Vagina (tissue), 2 donors: ENCODE results near the gene TTLL3.

Experiments
- POLR2A ChIP-seq, 2 donors: fragments of 450-650 bp; IDR thresholded peaks; one replicate each; pipeline ENCODE4 v1.6.1; 2017; ENCODE audit warnings: antibody characterized with exemption in 2 of 2, mild to moderate bottlenecking in 2 of 2, moderate library complexity in 2 of 2
- POLR2AphosphoS5 ChIP-seq, 2 donors: sonication (generic); formaldehyde crosslinking; IDR thresholded peaks; one replicate each; pipeline ENCODE4 v1.9.0; 2017; ENCODE audit warnings: antibody characterized with exemption in 2 of 2, mild to moderate bottlenecking in 2 of 2, low read depth in 1 of 2; ENCODE audit not compliant: insufficient read depth in 1 of 2
- TF ChIP-seq, protein P1 (sequence below), 3 experiments: fragments of 450-650 bp in 2 of 3; fragments of 200-600 bp in 1 of 3; sonication (generic) in 1 of 3; IDR thresholded peaks; one replicate each; pipeline ENCODE4 v1.5.1; 2017 to 2019; ENCODE audit warnings: antibody characterized with exemption in 3 of 3, mild to moderate bottlenecking in 2 of 3, moderate library complexity in 2 of 3

DNA sequence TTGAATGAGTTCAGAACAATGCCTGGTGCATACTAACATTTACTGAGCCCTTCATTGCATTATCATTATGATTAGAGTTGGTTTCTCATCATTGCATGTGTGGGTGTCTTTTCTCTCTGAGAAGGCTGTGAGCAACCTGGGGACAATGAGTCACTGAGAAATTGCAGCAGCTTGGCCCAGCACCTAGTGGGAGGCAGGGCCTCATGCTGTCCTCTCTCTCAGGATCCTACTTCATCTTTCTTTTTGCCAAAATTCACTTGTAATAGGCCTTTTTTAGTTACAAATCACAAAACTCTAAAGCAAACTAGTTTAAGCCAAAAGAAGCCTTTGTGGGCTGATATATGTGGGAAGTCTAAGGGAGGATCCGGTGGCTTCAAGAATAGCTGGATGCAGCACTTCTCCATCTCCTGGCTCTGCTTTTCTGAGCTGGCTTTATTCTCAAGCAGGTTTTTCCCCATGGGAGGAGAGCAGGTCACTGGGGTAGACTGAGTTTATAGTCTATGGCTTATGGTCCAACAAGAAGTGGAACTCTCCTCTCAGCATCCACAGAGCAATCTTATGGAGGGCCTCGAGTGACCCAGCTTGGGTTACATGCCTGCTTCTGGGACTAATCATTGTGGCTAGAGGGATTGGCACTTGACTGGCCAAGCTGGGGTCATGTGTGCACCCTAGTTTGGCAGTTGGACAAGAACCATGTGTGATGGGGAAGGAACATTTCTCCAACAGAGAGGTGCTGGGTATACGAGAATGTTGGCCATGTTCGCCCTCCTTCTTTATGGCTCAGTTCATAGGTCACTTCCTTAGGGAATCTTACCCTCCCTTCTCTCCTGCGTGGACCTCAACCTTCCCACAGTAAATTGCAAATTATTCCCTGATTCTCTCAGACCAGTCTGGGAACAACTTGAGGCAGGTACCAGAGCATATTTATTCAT lies 31.7 kb upstream of the TTLL3 start:
- TF ChIP-seq, protein P1, sequence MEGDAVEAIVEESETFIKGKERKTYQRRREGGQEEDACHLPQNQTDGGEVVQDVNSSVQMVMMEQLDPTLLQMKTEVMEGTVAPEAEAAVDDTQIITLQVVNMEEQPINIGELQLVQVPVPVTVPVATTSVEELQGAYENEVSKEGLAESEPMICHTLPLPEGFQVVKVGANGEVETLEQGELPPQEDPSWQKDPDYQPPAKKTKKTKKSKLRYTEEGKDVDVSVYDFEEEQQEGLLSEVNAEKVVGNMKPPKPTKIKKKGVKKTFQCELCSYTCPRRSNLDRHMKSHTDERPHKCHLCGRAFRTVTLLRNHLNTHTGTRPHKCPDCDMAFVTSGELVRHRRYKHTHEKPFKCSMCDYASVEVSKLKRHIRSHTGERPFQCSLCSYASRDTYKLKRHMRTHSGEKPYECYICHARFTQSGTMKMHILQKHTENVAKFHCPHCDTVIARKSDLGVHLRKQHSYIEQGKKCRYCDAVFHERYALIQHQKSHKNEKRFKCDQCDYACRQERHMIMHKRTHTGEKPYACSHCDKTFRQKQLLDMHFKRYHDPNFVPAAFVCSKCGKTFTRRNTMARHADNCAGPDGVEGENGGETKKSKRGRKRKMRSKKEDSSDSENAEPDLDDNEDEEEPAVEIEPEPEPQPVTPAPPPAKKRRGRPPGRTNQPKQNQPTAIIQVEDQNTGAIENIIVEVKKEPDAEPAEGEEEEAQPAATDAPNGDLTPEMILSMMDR (IDR thresholded peaks at IDR 0.05) = no peak
- TF ChIP-seq POLR2AphosphoS5 (IDR thresholded peaks at IDR 0.05; ENCODE audit: insufficient read depth in 1 of 2, low read depth in 1 of 2) (no peak), POLR2A (IDR thresholded peaks at IDR 0.05) (no peak)
